ENCODE measurements around the gene VEGFD.

Gene VEGFD, protein sequence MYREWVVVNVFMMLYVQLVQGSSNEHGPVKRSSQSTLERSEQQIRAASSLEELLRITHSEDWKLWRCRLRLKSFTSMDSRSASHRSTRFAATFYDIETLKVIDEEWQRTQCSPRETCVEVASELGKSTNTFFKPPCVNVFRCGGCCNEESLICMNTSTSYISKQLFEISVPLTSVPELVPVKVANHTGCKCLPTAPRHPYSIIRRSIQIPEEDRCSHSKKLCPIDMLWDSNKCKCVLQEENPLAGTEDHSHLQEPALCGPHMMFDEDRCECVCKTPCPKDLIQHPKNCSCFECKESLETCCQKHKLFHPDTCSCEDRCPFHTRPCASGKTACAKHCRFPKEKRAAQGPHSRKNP

DNA sequence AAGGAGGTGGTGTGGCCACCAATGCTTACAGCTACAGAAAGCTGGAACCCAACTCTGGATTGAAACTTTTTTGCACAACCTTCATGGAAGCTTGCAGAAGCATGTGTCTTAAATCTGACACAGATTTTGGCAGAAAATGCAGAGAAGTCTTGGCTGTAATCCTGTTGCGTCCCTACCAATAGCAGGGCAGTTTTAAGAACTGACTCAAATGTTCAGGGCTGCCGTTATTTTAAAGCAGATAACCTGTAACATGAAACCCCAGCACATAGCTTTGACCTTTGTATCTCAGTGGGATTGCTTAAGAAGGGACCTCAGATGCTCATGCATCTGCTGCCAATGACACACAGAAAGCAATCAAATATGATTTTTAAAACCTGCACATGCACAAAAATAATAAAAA is at the start of gene VEGFD:
Gene VEGFD (minus strand): TSS at position 110 of the 400 bp plus-strand sequence. CDS start 467 bp downstream, outside the sequence.
- no peak for DNase-seq

DNA sequence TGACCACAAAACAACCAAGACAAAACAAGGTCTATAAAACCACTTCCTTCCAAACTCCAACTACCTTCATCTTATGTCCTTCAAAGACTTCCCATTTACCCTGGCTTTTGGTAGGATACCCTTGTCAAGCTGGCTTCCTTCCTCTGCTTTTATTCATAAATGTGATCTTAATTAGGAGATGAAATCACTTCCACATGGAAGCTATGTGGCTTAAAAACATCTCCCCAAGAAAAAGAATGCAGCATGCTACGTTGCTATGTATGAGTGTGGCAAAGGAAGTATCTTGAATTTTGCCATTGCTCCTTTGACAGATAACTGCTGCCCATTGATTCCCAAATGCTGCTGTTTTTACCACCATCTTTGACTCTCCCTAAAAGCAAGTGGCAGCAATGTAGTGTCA is 46.4 kb upstream of the VEGFD start:
- DNase-seq: no peak

DNA sequence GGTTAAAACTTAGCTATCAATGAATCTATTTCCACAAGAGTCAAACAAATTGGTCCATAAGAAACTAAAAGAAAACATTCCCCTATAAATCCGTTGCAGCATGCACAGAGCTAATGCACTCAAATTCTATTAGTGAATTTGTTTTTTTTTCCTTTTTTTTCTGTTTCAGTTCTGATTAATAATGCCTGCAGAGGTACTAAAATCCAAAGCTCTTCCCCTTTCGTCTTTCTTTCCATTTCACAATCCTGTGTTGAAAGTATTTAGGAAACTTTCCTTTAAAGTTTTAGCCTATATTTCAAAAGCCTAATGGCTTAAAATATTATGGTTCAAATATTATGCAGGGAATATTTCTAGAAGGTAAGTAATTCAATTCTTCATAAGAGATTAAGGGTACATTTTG is 45.9 kb upstream of the VEGFD start:
- peak; percentile 33 for DNase-seq

DNA sequence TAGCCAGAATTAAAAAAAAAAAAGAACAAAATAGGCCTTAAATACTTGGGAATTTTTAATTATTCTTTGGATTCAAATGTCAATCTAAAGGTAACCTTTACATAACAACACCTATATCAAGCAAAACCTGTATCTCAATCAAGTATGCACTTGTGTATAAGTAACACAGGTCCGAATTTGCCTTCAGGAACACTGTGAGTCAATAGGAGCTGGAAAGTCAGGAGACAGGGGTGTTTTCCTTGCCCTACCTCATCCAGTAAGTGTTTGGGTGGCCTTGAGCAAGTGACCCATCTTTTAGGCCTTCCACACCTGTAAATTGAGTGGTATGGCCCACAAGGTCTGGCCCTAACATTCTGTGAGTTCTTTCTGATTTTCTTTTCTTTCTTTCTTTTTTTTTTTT is 40.8 kb upstream of the VEGFD start:
- no peak for DNase-seq

DNA sequence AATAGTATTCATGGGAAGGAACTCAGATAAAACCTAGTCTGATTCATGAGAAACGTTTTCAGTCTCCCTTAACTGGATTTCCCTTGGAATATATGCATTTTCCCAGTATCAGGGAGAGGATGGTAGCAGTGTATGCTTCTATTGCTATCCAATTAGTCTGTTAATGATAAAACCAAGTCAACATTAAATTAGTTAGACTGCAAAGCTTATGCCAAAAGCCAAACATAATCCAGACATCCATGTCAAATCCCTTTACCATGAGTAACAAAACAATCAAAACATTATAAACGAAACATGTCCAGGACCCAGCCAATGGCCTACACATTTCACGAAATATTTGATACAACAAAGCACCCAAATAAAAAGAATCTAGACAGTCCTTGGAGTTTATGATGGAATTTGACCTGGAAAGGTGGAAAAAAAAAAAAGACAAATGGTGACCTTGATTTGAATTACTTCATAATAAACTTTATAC is 34.5 kb upstream of the VEGFD start:
- no peak for DNase-seq

DNA sequence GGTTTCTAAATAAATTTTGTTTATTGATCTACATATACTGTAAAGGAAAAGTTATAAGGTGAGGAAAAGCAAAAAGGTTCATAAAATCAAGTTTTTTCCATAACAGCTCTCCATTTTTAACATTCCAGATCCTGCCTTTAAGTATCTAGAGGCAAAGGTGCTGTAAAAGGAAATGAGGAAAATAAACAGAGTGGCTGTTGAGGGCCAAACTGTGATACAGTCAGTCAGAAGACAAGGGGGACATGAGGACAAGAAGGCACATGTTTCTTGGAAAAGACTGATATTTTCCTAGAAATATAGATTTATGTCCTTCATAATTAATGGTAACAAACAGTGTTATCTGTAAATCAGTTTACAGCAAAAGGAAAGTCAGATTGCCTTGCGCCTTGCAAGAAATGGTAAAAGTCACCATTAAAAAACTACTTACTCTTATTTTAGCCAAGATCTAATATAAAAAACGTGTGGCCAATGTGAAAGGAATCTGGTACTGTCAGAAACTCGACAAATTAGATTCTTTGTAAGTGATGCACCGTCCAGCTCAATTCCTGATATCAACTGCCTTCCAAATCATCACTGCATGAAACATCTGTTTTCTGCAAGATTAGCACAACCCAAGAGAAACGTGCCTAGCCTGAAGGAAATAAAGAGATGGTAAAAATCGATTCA is 34.0 kb upstream of the VEGFD start:
- no peak for DNase-seq

DNA sequence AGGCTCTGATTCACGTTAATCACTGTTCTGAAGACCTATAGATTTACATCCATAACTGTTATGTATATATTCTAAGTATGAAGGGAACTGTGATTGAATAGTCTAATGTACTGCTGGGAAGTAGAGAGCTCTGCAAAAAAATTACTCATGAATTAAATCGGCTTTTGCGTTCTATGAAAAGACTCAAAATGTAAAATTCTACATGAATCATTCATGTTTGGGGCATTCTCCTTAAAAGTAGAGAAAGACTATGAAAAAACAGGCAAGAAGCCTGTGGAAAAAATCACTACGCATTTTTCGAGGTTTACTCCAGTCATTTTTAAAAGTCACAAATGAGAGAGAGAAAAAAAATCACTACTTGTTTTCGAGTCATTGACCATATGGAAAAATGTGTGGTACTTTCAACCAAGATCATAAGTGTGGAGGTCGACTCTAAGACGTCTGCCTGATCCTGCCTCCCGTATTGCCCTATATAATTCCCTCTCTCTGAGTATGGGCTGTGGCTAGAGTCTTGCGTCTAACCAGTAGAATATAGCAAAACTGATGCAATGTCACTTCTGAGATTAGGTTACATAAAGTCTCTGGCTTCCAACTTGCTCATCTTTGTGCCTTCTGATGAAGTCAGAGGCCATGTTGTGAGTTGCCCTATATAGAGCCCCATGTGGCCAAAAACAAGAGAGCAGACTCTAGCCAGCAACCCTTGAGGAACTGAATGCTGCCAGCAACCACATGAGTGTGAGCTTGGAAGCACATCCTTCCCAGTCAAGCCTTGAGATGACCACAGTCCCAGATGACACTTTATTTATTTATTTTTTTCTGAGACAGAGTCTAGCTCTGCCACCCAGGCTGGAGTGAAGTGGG is 32.1 kb upstream of the VEGFD start:
- no peak for DNase-seq

DNA sequence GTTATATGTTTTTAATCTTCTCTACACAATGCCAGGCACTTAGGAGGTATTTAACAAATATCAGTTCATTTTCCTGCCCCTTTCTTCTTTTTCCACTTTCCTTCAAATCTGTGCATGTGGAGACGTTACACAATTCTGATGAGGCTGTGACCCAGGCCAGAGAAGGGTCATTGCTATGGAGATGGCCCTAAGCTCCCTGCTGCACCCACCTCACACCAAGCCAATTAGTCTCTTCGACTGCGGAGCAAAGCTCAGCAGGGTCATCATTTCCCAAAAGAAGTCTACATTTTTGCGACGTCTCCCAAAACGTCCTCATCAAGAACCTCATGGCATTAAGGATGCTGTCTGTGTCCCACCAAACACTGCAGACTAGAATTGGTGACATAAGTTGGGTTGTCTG is 28.9 kb upstream of the VEGFD start:
- no peak for DNase-seq

DNA sequence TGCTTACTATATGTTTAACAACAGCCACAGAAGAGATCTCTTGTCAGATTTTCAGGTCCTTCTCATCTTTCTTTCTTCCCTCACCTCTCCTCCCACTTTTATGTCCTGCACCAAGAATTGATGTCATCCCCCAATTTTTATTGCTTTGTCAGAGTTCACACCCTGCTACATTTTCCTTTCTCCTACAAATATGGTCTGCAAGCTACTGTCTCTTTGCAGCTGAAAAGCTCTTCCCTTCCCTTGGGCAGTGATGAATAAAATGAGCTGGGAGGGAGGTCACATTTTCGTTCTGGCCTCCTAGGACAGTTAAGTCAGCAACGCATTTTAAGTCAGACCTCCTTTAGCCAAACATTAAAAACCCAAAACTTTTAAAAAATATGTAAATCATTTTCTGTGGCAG is 26.7 kb upstream of the VEGFD start:
- no peak for DNase-seq

DNA sequence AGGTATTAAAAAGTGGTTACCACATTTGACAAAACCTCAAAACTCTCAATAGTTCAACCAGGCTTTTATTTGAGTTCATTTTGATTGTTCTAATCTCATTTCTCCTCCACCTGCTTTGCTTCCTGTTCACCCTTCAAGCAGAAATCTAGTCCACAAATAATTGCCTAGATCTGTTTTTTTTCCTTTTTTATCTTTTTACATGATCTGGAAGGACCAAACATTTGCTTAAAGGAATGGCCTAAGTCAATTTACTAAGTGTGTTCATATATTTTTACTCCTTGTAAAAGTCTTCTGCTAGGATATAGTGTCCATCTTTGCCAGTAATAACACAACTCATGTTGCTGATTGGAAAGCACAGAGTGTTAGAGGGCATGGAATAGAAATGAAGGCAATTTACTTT is 26.2 kb upstream of the VEGFD start:
- no peak for DNase-seq

DNA sequence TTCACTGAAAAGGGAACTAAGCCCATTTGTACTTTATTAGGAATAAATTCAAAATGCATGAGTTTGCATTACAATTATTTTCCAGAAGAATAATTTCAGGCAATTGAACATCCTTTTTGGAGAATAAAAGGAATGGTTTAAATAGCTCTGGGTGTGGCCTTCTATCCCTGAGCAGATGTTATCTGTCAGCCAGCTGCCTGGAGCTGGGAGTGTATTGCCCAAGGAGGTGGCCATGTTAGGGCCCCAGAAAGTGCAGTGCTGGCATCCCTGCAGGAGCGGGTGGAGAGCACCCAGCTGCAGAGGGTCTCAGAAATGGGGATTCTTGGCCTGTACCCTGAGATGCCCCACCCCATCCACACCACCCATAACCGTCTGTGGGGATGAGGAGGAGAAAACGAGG is 21.6 kb upstream of the VEGFD start:
- no peak for DNase-seq

DNA sequence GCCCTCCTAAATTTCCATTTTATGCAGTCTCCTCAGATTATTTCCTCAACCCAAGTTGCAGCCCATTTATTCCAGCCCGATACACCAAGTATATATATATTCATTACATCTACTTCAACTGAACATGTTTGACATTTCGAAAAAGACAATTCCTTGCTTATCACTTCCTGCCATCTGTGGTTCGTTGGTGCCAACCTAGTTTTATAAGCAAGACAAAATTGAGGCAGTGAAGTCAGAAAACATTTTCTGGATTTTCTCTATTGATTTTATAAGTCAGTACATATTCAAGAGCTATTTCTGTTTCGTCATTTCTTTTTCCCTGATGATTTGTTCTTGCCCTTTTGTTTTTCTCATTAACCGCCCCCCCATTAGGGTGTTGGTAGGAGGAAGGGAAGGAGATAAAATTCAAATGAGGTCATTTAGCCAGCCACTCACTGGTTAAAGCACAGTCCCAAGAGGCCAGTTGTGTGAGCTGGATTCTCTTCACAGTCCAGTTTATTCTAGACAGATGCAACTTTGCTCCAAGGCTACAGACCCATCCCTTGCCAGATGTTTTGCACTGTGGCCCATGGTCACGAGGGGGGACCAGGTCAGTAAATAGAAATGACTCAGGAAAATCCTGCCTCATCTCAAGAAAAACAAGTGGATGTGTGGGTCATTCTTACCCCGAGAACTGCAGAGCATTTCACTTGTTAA is 20.3 kb upstream of the VEGFD start:
- DNase-seq: peak; percentile 0

DNA sequence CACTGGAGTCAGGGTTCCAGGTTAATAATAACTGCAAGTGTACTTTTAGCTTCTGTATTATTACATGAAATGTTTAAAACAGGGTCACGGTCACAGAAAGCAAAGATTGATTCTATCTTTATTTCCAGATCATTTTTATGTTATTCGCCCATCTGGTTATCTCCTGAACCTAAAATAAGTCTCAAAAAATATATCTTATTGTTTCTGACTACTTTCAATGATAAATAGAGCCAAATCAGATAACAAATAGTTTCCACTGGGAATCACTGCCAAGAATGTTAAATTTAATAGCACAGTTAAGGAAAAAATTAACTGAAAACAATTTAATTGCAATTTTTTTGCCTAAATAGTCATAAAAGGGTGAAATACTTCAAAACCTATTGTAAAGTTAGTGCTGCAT is 17.2 kb upstream of the VEGFD start:
- DNase-seq: no peak

DNA sequence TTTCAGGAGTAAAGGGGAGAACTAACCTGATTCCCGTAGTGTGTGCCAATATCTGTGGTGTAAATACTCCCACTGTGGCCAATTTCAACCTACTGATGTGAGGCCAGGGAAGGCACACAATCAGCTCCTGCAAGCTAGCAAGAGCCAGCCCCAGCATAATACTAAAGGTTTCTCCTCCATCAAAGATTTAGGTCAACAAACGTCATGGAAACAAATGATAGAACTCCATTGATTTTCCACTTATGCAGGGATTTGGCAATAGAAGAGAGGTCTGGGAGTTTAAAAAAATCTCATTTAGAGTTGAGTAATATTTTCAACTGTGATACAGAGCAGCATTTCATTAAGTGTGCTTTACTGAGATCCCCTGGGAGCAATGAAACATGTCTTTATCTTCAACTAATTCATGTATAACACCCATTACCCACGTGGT is 15.8 kb upstream of the VEGFD start:
- DNase-seq: no peak

DNA sequence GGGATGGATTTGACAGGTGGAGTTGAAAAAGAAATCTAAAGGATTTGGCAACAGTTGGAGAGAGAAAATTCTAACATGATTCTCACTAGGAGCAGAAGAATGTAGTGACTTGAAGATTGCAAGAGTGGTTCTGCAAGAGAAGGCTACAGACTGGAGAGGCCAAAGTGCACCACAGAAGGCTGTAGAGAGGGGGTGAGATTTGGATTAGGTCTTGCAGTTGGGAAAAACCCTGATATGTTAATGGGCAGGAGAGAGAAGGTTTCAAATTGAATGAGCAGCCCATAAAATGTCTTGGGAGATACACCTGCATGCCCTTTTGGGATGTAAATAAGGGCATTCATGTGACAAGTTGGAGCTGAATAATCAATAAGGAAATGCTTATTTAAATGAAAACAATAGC is 14.7 kb upstream of the VEGFD start:
- no peak for DNase-seq

DNA sequence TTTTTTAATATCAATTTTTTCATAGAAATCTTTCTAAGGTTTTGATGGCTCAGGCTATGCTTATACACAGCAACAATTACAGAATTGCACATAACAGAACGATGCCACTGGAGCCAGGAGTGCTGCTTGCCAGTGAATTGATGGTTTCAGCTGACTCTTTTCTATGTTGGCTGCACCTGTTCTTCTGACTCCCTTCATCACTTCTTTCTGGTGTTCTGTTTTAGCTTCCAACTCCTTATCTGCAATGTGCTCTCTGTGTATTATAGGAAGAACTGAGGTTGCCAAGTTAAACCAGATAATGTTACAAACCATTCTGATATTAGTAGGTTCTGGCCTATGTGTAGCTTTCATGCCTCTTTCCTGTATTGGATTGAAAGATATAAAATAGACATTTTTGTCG is 11.6 kb upstream of the VEGFD start:
- no peak for DNase-seq

DNA sequence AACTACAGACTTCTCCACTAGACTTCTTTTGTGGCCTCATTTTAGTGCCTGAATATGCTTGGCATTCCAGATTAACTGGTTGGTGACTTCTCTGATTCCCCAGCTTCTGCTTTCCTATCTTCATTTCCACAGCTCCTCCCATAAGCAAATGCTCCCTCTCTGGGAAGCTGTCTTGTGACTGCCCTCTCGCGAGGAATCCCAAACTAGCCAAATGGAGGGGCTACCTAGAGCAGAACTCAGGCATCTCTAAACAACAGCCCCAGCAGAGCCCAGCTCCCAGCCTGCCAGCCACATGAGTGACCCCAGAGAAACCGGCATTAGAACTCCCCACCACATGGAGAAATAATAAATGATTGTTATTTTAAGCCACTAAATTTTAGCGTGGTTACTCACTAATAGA is 7.6 kb upstream of the VEGFD start:
- no peak for DNase-seq

DNA sequence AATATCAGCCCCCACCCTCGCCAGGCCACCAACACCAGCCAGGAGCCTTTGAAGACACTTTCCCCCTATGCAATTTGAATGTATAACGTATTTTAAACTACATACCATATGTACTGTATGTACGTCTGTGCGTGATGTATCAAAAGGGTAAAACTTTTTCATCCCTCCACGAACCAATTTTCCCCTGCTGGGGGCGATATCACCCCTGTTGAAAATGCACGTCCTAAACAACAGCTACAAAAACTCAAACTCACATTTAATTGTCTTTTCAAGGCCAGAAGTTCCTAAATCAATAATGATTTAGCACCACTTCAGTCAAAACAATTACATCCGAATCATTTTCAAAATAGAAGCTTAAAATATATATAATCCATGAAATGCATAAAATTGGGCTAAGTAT is 1.4 kb downstream of the VEGFD start:
- no peak for DNase-seq

DNA sequence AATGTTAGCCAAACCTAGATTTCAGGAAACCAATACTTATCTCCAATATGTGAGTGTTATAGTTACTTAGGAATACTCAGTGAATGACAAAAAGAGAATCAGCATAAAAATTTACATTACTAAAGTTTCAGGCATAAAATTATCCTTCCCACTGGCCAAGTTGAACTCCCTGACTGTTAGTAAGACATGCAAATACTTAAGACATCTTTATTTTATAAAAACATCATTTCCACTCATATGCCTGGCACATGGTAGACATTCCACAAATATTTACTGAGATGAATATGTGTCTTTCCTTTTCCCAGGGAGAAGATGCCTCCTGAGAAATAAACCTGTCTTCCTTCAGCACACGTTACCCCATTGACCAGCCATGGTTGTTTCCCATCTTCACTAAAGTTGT is 7.3 kb downstream of the VEGFD start:
- no peak for DNase-seq

DNA sequence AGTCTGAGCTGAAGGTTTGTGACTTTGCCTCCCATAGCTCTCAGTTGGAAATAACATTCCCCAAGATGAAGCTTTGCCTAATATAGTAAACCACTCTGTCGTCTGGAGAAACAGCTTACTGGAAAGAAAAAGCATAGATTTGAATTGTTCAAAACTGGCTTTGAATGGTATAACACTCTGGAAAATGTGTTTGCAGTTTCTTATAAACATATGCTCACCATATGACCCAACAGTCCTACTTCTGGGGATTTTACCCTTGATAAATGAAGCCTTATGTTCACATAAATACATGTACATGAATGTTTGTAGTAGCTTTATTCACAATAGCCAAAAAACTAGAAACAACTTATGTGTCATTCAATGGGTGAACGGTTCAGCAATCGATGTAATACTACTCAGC is 10.2 kb downstream of the VEGFD start:
- no peak for DNase-seq

DNA sequence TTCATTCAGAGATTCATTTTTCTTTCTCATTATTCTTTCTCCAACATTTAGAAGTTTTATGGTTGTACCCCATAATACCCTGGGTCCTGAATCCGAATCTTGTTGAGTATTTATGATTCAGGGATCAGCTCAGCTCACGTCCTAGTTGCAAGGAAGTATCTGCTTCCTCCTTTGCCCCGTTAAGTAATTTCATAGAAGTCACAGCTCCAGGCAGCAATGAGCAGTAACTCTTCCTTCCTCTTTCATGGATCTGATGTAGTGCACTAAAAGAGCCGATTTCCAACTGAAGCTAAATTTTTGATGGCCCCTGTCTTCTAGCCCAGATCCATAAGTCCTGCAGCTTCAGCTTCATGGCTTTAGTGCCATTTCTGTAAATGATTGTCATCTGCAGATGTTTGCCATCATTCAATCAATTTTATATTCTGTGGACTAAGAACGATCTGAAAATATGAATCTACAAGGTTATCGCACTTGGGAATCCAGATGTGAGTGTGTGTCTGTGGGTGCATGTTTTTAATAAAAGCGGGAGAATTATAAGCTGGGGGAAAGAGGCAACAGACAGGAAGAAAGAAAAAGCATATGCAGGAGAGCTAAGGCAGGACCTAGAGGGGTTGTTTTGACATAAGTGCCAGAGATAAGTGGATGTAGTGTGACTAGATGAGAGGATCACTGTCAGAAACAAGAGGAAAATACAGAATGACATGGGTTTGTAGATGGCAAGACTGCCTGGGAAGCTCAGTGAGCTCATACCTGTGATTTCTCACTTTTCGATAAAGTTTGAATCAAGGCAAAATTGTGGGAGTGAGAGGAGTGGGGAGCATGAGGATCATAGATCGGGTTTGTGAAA is 17.5 kb downstream of the VEGFD start:
- DNase-seq: peak; percentile 53

DNA sequence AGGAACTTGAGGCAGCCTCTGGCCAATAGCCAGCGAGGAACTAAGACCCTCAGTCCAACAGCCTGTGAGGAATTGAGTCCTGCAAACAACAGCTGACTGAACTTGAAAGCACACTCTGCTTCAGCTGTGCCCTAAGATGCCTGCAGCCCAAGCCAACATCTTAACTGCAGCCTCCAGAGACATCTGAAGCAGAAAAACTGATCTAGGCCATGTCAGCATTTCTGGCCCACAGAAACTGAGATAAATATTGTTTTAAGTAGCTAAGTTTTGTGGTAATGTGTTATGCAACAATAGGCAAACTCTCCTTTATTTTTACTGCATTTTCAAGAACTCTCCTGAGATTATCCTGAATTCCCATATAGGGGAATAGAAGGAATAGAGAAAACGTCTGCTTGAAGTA is 24.5 kb downstream of the VEGFD start:
- DNase-seq: no peak
